GM19239 (cell line): ENCODE data around the gene INPP4B.

ENCODE experiments used
- DNase-seq: peaks from one replicate; pipeline ENCODE4 v3.0.0; 2011; ENCODE audit warnings: low spot score; ENCODE audit not compliant: insufficient read length
- FAIRE-seq: peaks from 2 replicates; lab custom pipeline; 2011; peaks lifted over from hg19 to GRCh38; lab: Jason Lieb, UNC

The INPP4B gene

GRCh38 chr4:142846108-142846728 is at the start of gene INPP4B:
INPP4B (minus strand) TSS chr4:142846301.
- FAIRE-seq = no peak
- no peak for DNase-seq

DNA sequence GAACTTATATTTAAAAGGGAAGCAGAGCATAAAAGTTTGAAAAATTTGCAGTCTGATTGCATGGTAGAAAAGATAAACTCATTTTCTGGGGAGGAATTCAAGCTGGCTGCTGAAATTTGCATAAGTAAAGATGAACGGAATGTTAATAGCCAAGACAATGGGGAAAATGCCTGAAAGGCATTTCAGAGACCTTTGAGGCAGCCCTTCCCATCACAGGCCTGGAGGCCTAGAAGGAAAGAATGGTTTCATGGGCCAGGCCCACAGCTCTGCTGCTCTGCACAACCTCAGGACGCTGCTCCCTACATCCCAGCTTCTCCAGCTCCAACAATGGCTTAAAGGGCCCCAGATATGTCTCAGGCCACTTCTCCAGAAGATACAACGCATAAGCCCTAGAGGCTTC is 46.9 kb upstream of the INPP4B start:
- FAIRE-seq (no peak), DNase-seq (no peak)

- FAIRE-seq = no peak
- no peak for DNase-seq
Measured at GRCh38 chr4:142886566-142886965, 40.5 kb upstream of the INPP4B start.

GRCh38 chr4:142883040-142883832 is 37.1 kb upstream of the INPP4B start:
- no peak for FAIRE-seq

GRCh38 chr4:142882159-142882558 is 36.1 kb upstream of the INPP4B start:
- no peak for FAIRE-seq

More at GRCh38 chr4:142883040-142883832, 37.1 kb upstream of the INPP4B start:
- no peak for DNase-seq

DNA sequence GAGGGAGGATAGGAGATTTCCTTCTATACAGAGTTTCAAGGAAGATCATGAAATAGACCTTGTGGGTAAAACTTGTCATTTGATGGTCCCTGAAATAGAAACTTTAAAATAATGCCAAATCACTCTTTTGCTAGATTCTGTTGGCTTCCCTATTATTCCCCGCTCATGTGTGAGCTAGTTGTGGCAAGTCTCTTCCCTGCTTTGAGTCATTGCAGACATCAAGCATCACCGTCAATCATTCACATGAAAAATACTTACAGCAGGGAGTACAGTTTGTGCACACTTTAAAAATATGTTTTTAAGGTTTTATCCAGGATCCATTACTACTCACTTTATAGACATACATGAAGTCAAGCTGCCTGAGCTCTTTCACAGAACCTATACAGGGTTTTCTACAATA is 35.2 kb upstream of the INPP4B start:
- DNase-seq = no peak
- FAIRE-seq = no peak

More at GRCh38 chr4:142882159-142882558, 36.1 kb upstream of the INPP4B start:
- no peak for DNase-seq

DNA sequence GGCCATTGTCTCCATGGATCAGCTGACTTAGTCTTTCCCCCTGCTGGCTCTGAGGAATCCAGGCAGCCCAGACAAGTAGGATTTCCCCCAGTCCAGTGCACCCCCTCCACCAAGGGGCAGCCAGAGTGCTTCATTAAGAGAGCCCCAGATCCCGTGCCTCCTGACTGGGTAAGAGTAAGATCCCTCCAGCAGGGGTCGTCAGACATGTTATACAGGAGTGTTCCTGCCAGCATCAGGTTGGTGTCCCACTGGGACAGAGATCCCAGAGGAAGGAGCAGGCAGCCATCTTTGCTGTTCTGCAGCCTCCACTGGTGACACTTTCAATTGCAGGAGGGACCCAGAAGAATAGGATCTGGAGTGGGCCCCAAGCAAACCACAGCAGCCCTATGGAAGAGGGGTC is 29.0 kb upstream of the INPP4B start:
- no peak for DNase-seq
- FAIRE-seq = no peak

GRCh38 chr4:142874684-142875083 is 28.6 kb upstream of the INPP4B start:
- DNase-seq = no peak
- FAIRE-seq = no peak

DNA sequence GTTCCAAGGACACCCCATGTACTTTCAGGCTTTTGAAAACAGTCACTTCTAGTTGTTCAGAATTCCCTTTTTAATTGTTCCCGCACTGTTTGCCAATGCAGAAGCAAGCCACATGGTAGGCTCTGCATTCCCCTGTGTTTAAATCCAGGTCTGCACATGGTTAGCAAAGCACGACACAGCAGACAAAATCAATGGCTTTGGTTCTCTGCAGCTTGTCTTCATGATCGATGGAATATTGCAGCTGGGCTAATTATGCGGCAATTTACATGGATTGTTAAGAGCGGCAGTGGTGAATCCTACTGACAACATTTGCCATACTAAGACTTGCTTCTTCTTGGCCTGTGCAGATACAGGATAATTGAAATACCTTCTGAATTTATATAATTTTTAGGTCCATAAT is 20.6 kb upstream of the INPP4B start:
- DNase-seq (no peak), FAIRE-seq (no peak)

DNA sequence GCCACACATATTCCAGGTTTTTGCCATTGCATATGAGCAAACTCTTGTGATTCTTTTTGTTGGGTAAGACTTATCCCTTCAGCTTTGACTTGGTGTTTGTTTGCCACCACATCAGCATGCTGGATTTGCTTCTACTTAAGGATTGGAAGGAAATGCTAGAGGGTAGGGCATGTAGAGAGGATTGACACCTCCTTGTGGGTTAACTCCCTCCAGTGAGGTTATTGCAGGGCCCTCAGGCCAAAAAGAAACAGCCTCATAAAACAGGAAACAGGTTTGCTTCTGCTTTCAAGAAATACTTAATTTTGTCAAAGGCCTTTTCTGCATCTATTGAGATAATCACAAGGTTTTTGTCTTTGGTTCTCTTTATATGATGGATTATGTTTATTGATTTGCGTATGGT is 15.2 kb upstream of the INPP4B start:
- FAIRE-seq = no peak
- no peak for DNase-seq

DNA sequence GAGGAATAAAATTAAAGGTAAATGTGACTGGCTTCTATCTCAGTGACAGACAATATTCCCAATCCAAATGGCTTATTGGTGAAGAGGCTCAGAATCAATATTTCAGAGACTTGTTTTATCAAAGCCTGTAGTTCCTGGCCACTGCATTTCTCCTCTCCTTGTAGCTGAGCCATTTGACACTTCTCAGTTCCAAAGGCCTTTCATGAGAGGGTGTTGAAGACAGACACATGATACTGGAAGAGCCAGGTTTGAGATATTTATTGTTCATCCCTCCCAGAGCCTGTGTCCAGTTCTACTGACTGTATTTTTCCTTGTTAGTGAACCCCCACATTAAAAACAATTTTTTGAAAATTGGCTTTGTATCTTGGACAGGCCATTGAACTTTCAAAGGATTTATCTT is 12.9 kb upstream of the INPP4B start:
- DNase-seq (no peak), FAIRE-seq (no peak)

DNA sequence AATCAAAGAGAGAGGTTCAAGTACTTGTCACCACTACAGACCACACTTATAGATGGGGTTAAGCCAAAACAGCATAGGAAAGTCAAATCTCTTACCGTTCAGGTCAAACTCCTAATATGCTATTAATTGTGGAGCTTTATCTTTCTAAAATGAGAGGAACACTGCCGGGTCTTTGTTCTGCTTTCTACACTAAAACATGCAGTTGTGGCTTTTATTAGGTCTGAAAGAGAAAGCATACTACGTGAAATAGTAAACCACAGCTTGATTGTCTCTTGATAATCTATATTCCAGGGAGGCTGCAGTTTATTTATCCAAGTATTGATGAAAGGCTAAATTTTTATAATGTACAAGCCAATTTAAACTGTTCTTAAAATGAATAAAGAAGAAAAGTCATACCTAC is 12.3 kb upstream of the INPP4B start:
- FAIRE-seq (no peak), DNase-seq (no peak)

DNA sequence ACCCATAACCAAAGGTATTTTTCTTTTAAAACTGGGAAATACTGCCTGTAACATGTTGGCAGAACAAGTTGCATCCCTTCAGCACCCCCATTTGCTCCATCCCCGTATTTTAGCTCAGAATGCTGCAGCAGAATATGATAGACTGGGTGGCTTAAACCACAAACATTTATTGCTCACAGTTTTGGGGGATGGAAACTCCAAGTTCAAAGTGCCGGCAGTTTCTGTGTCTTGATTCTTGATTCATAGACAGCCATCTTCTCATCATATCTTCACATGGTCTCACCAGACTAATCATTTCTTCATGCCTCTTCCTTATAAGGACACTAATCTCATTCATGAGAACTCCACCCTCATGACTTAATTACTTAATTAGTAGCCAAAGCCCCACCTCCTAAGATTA is 10.5 kb upstream of the INPP4B start:
- FAIRE-seq (no peak), DNase-seq (no peak)

DNA sequence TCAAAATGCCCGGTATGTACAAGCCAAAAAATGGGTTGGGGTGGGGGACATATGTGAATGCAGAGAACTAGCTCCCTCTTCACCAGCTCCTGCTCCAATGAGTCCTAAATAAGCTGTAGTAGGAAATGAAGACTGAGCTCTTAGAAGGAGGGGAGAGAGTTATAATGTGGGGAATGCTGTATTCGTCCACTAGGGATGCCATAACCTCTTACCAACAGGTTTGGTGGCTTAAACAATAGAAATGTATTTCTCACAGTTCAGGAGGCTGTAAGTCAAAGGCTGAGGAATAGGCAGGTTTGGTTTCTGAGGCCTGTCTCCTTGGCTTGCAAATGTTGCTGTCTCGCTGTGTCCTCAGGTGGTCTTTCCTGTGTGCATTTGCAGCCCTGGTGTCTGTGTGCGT is 4.4 kb upstream of the INPP4B start:
- DNase-seq = no peak
- FAIRE-seq = no peak

DNA sequence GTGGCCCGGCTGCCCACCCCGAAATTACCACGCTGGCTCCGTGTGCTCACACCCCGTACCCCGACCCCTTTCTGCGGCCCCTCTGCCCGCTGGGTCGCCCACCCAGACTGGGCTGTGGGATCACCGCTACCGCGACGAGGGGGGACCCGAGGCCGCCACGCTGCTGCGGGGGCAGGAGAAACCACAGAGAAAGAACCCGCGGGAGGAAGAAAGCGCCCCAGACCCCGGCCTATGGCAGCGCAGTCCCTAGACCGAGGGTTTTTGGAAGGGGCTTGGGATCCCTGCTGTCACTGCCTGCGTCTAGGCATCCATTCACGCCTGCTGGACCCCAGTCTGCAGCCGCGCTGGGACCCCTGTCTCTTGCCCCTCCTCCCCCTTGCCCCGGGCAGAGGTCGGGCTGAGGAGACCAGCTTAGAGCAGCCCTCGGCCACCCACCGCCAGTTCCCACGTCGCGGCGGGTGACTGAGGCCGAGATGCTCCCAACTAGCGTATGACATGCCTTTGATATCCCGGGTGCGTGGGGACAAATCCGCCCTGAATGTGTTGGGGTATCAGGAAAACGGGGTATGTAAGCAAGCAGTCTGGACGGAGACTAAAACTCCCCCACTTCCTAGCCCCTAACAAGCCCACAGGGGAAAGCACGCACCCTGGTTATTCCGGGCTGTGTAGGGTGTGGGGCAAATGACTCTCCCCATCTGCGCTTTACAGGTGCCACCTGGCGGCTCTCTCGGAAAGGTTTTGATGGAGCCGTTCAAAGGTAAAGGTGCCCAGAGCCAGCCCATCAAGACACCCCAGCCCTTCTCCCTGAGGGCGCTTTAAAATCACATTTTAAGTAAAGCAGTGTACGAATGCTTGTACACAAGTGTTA is 862 bp upstream of the INPP4B start:
- no peak for DNase-seq
- FAIRE-seq = no peak

GRCh38 chr4:142845293-142846107 is 601 bp downstream of the INPP4B start:
- FAIRE-seq (no peak), DNase-seq (no peak)

DNA sequence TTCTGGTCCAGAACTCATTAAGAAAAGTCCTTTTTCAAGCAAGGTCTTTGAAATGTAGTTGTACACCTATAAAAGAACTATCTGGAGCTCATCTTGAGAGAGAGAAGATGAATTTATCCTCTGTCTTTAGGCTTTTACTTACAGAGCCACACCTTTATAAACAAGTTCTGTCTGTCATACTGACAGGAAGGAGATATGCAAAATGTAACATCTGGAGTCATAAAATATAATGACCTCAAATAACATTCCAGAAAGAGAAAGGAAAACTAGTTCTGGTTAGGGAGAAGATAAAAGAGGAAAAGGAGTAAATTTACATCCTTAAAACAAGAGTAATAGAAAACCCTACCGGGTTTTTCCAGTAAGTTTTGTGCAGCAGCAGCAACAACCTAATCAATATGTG is 1.3 kb downstream of the INPP4B start:
- no peak for FAIRE-seq
- DNase-seq = no peak

- FAIRE-seq = no peak
- DNase-seq = no peak
Measured at GRCh38 chr4:142840516-142841123, 5.5 kb downstream of the INPP4B start.

- no peak for FAIRE-seq
- no peak for DNase-seq
Measured at GRCh38 chr4:142838778-142839177, 7.3 kb downstream of the INPP4B start.

- FAIRE-seq (no peak), DNase-seq (no peak)
Measured at GRCh38 chr4:142832022-142832421, 14.1 kb downstream of the INPP4B start.
